Neural progenitor cell (in vitro differentiated cells): ENCODE data around the gene FKBP5. TPM values are rescaled to one million over a fixed set of nuclear protein-coding genes. Genes with fewer than 3 reads are reported as not detected.

Experiments used
- DNase-seq: peaks from one replicate; pipeline ENCODE4 v3.0.0-alpha.2; 2016; ENCODE audit warnings: low spot score
- H2AFZ ChIP-seq: fragments of 200-600 bp; sonication (generic); replicated peaks from 2 replicates; pipeline ENCODE4 v1.6.1; 2016; ENCODE audit warnings: antibody characterized with exemption
- H3F3A ChIP-seq: fragments of 200-600 bp; sonication (generic); 2 replicates; pipeline ENCODE4 v1.6.1; 2016; ENCODE audit warnings: antibody characterized with exemption, low read depth
- H3K27ac ChIP-seq: fragments of 200-600 bp; sonication (generic); 2 replicates; pipeline ENCODE4 v1.5.1; 2016; ENCODE audit warnings: mild to moderate bottlenecking
- H3K27me3 ChIP-seq: fragments of 200-600 bp; sonication (generic); 2 replicates; pipeline ENCODE4 v1.6.1; 2016; ENCODE audit warnings: mild to moderate bottlenecking, moderate library complexity
- H3K36me3 ChIP-seq: fragments of 200-600 bp; sonication (generic); 2 replicates; pipeline ENCODE4 v1.5.1; 2016
- H3K4me1 ChIP-seq: fragments of 200-600 bp; sonication (generic); 2 replicates; pipeline ENCODE4 v1.6.1; 2016; ENCODE audit warnings: mixed run types
- H3K4me2 ChIP-seq: fragments of 200-600 bp; sonication (generic); 2 replicates; pipeline ENCODE4 v1.6.1; 2016
- H3K4me3 ChIP-seq: fragments of 200-600 bp; sonication (generic); 2 replicates; pipeline ENCODE4 v1.5.1; 2016
- H3K79me2 ChIP-seq: fragments of 200-600 bp; sonication (generic); 2 replicates; pipeline ENCODE4 v1.6.1; 2016; ENCODE audit warnings: low read depth
- H3K9ac ChIP-seq: fragments of 200-600 bp; sonication (generic); 2 replicates; pipeline ENCODE4 v1.6.1; 2016
- H3K9me3 ChIP-seq: fragments of 200-600 bp; sonication (generic); 2 replicates; pipeline ENCODE4 v1.5.1; 2016; ENCODE audit warnings: low read depth
- H4K20me1 ChIP-seq: fragments of 200-600 bp; sonication (generic); 2 replicates; pipeline ENCODE4 v1.6.1; 2016; ENCODE audit warnings: low read depth
- H3K27ac Mint-ChIP-seq: 3 replicates; pipeline ENCODE4 v1.8.0; 2021; ENCODE audit warnings: mixed read lengths
- H3K27me3 Mint-ChIP-seq: 2 replicates; pipeline ENCODE4 v1.8.0; 2022; ENCODE audit warnings: low read depth, mild to moderate bottlenecking, inconsistent platforms, moderate library complexity, mixed read lengths; ENCODE audit not compliant: insufficient read depth
- H3K36me3 Mint-ChIP-seq: 3 replicates; pipeline ENCODE4 v1.8.0; 2021; ENCODE audit warnings: mixed read lengths
- H3K4me1 Mint-ChIP-seq: 3 replicates; pipeline ENCODE4 v1.8.0; 2021; ENCODE audit warnings: mixed read lengths
- H3K4me3 Mint-ChIP-seq: 3 replicates; pipeline ENCODE4 v1.8.0; 2021; ENCODE audit warnings: mild to moderate bottlenecking, moderate library complexity, mixed read lengths
- H3K9me3 Mint-ChIP-seq: 3 replicates; pipeline ENCODE4 v1.8.0; 2020; ENCODE audit warnings: mixed read lengths
- CTCF ChIP-seq: fragments of 200-600 bp; sonication (generic); IDR thresholded peaks from 2 replicates; pipeline ENCODE4 v1.5.1; 2017; ENCODE audit warnings: antibody characterized with exemption, mild to moderate bottlenecking
- EZH2 ChIP-seq: fragments of 200-600 bp; sonication (generic); IDR thresholded peaks from 2 replicates; pipeline ENCODE4 v1.6.1; 2017; ENCODE audit warnings: antibody characterized with exemption, mild to moderate bottlenecking, moderate library complexity
- EZH2phosphoT487 ChIP-seq: fragments of 200-600 bp; sonication (generic); IDR thresholded peaks from 2 replicates; pipeline ENCODE4 v1.6.1; 2017; ENCODE audit warnings: antibody characterized with exemption
- total RNA-seq: library from RNA; depleted of rRNA; stranded (reverse); fragments of >200 nt; gene quantifications from 2 replicates; pipeline ENCODE4 v1.2.3, GENCODE V29; 2015; ENCODE audit warnings: low replicate concordance

FKBP5 gene
- total RNA-seq, 1 donor from 2014 or later: 20.9 TPM

GRCh38 chr6:35729722-35730121, 41.0 kb upstream of the FKBP5 start:
- Histone ChIP-seq H3K79me2 (no peaks in the 10 kb centered on the region), H3K4me2 (no peak overlapping the region), H3F3A (peaks cover 77% of the 10 kb centered on the region), H4K20me1 (no peaks in the 10 kb centered on the region), H3K27ac (no peak overlapping the region), H3K27me3 (peaks cover 11% of the 10 kb centered on the region), H2AFZ (no peak overlapping the region), H3K9me3 (no peaks in the 10 kb centered on the region), H3K36me3 (no peaks in the 10 kb centered on the region), H3K9ac (no peak overlapping the region), H3K4me3 (no peak overlapping the region), H3K4me1 (peaks cover 68% of the 10 kb centered on the region)
- DNase-seq: no peak
- TF ChIP-seq EZH2 (no peak), EZH2phosphoT487 (no peak), CTCF (no peak)
- Mint-ChIP-seq H3K36me3 (no peaks in the 10 kb centered on the region), H3K27ac (no peak overlapping the region), H3K9me3 (no peaks in the 10 kb centered on the region), H3K27me3 (peaks cover 6% of the 10 kb centered on the region), H3K4me3 (peak overlapping the region; percentile 24), H3K4me1 (peaks cover 75% of the 10 kb centered on the region)

GRCh38 chr6:35728683-35729678, 40.3 kb upstream of the FKBP5 start:
- Mint-ChIP-seq H3K27ac (no peak overlapping the region), H3K4me1 (peaks cover 79% of the 10 kb centered on the region), H3K9me3 (no peaks in the 10 kb centered on the region), H3K36me3 (no peaks in the 10 kb centered on the region), H3K4me3 (peak overlapping the region; percentile 87), H3K27me3 (peaks cover 10% of the 10 kb centered on the region)
- no peaks in the 10 kb centered on the region for H3K79me2 ChIP-seq
- no peak for DNase-seq
- TF ChIP-seq EZH2phosphoT487: no peak
- TF ChIP-seq EZH2: no peak
- TF ChIP-seq CTCF: no peak
- H3F3A ChIP-seq: peaks cover 81% of the 10 kb centered on the region
- H3K27me3 ChIP-seq: peaks cover 11% of the 10 kb centered on the region
- H3K9ac ChIP-seq: no peak overlapping the region
- no peak overlapping the region for H2AFZ ChIP-seq
- no peaks in the 10 kb centered on the region for H3K36me3 ChIP-seq
- no peaks in the 10 kb centered on the region for H4K20me1 ChIP-seq
- H3K9me3 ChIP-seq: no peaks in the 10 kb centered on the region
- H3K4me2 ChIP-seq: peak overlapping the region; percentile 100
- peaks cover 68% of the 10 kb centered on the region for H3K4me1 ChIP-seq
- H3K27ac ChIP-seq: no peak overlapping the region
- H3K4me3 ChIP-seq: peak overlapping the region; percentile 88

- Histone ChIP-seq H3K9ac (peak overlapping the region; percentile 54), H4K20me1 (no peaks in the 10 kb centered on the region), H2AFZ (peak overlapping the region; percentile 80), H3K4me3 (peak overlapping the region; percentile 88), H3K27me3 (peaks cover 11% of the 10 kb centered on the region), H3K4me2 (peak overlapping the region; percentile 100), H3K9me3 (no peaks in the 10 kb centered on the region), H3K36me3 (no peaks in the 10 kb centered on the region), H3F3A (peaks cover 78% of the 10 kb centered on the region), H3K4me1 (peaks cover 64% of the 10 kb centered on the region), H3K27ac (peak overlapping the region; percentile 33), H3K79me2 (no peaks in the 10 kb centered on the region)
- no peaks in the 10 kb centered on the region for H3K36me3 Mint-ChIP-seq
- H3K4me3 Mint-ChIP-seq: peak overlapping the region; percentile 87
- peak overlapping the region; percentile 83 for H3K27ac Mint-ChIP-seq
- H3K9me3 Mint-ChIP-seq: no peaks in the 10 kb centered on the region
- DNase-seq: peak; percentile 84
- H3K4me1 Mint-ChIP-seq: peaks cover 79% of the 10 kb centered on the region
- peaks cover 10% of the 10 kb centered on the region for H3K27me3 Mint-ChIP-seq
- TF ChIP-seq EZH2 (no peak), EZH2phosphoT487 (no peak), CTCF (no peak)
Observed at GRCh38 chr6:35727935-35728682, 39.4 kb upstream of the FKBP5 start.
